HG03442 (cell line): Measurements from ENCODE around the gene HASPIN.

Source experiments
- ATAC-seq: cut with Tn5 transposase; IDR thresholded peaks from one replicate; pipeline ENCODE4 v1.9.1; 2021; ENCODE audit warnings: mild to moderate bottlenecking, moderate library complexity; ENCODE audit not compliant: unreplicated experiment

HASPIN gene

GRCh38 chr17:3723556-3724377, at the start of gene HASPIN:
Gene HASPIN (plus strand): TSS chr17:3723903. CDS start chr17:3723936, 33 bp downstream.
- ATAC-seq = peak; percentile 84

- ATAC-seq = no peak
Measured at GRCh38 chr17:3675886-3676285, 47.8 kb upstream of the HASPIN start.

- ATAC-seq = no peak
Measured at GRCh38 chr17:3678095-3678820, 45.4 kb upstream of the HASPIN start.

- no peak for ATAC-seq
Measured at GRCh38 chr17:3678821-3679530, 44.7 kb upstream of the HASPIN start.

GRCh38 chr17:3679531-3680126, 44.1 kb upstream of the HASPIN start:
- no peak for ATAC-seq

GRCh38 chr17:3681057-3681456, 42.6 kb upstream of the HASPIN start:
- no peak for ATAC-seq

- ATAC-seq = no peak
Measured at GRCh38 chr17:3681565-3681964, 42.1 kb upstream of the HASPIN start.

- no peak for ATAC-seq
Measured at GRCh38 chr17:3682033-3682432, 41.7 kb upstream of the HASPIN start.

GRCh38 chr17:3683054-3683511, 40.6 kb upstream of the HASPIN start:
- no peak for ATAC-seq

- no peak for ATAC-seq
Measured at GRCh38 chr17:3685174-3685573, 38.5 kb upstream of the HASPIN start.

- no peak for ATAC-seq
Measured at GRCh38 chr17:3688027-3688553, 35.6 kb upstream of the HASPIN start.

- no peak for ATAC-seq
Measured at GRCh38 chr17:3688852-3689261, 34.8 kb upstream of the HASPIN start.

- no peak for ATAC-seq
Measured at GRCh38 chr17:3689262-3690093, 34.2 kb upstream of the HASPIN start.

GRCh38 chr17:3690094-3690715, 33.5 kb upstream of the HASPIN start:
- no peak for ATAC-seq

GRCh38 chr17:3691617-3692067, 32.1 kb upstream of the HASPIN start:
- ATAC-seq = no peak

- ATAC-seq = no peak
Measured at GRCh38 chr17:3692346-3692745, 31.4 kb upstream of the HASPIN start.

GRCh38 chr17:3693141-3693540, 30.6 kb upstream of the HASPIN start:
- no peak for ATAC-seq

GRCh38 chr17:3693829-3694231, 29.9 kb upstream of the HASPIN start:
- peak; percentile 50 for ATAC-seq

GRCh38 chr17:3695129-3695722, 28.5 kb upstream of the HASPIN start:
- no peak for ATAC-seq
